B cell (primary cell): ENCODE data around the gene SLC9C1. TPM values are rescaled to one million over a fixed set of nuclear protein-coding genes. Genes with fewer than 3 reads are reported as not detected.

Source experiments
- ATAC-seq: fragments of 200-7000 bp; cut with Tn5 transposase; one replicate; pipeline ENCODE4 v1.10.0; 2021; ENCODE audit warnings: low read depth, mild to moderate bottlenecking, moderate number of reproducible peaks, moderate library complexity
- CTCF ChIA-PET: fragments of 350-600 bp; sonication (Branson Sonifier 250); formaldehyde crosslinking; loops from one replicate; lab custom pipeline; 2021; ENCODE audit warnings: antibody characterized with exemption, inconsistent platforms; lab: Charles Lee
- POLR2A ChIA-PET: fragments of 350-600 bp; sonication (Branson Sonifier 250); formaldehyde crosslinking; loops from one replicate; lab custom pipeline; 2021; ENCODE audit warnings: antibody characterized with exemption; lab: Charles Lee
- DNase-seq: peaks from one replicate; pipeline ENCODE4 v3.0.0; 2013
- H2AFZ ChIP-seq: 2 replicates; pipeline ENCODE4 v1.6.1; 2012; ENCODE audit warnings: mild to moderate bottlenecking, low read depth, low read length; ENCODE audit not compliant: insufficient read depth, poor library complexity, severe bottlenecking
- H3K27ac ChIP-seq, 2 donors: 1 replicate in 1 of 2; 2 replicates in 1 of 2; pipeline ENCODE4 v1.5.1; 2012 to 2013; ENCODE audit warnings: low read length in 2 of 2, mild to moderate bottlenecking in 2 of 2, moderate library complexity in 1 of 2
- H3K27me3 ChIP-seq, 4 experiments: fragments of 200-600 bp in 1 of 4; sonication (generic) in 1 of 4; replicated peaks in 1 of 4; 1 replicate in 2 of 4; 2 replicates in 2 of 4; pipeline versions ENCODE4 v1.6.1 to v1.7.0; 2013 to 2016; ENCODE audit warnings: low read length in 3 of 4, mild to moderate bottlenecking in 2 of 4, mixed read lengths in 1 of 4, moderate library complexity in 1 of 4; ENCODE audit not compliant: insufficient read depth in 4 of 4, control insufficient read depth in 3 of 4; ENCODE audit errors: control extremely low read depth in 1 of 4
- H3K36me3 ChIP-seq, 2 experiments: replicated peaks in 1 of 2; 1 replicate in 1 of 2; 2 replicates in 1 of 2; pipeline versions ENCODE4 v1.6.1 to v1.7.1; 2013; ENCODE audit warnings: low read length in 1 of 2; ENCODE audit not compliant: insufficient read depth in 2 of 2, control insufficient read depth in 1 of 2; ENCODE audit errors: control extremely low read depth in 1 of 2, extremely low read depth in 1 of 2
- H3K4me1 ChIP-seq, 2 donors: fragments of 200-600 bp in 1 of 2; sonication (generic) in 1 of 2; 1 replicate in 1 of 2; 2 replicates in 1 of 2; pipeline versions ENCODE4 v1.5.1 to v1.6.1; 2013 to 2017; ENCODE audit warnings: low read length in 2 of 2; ENCODE audit not compliant: control insufficient read depth in 2 of 2, insufficient read depth in 2 of 2
- H3K4me2 ChIP-seq: replicated peaks from 2 replicates; pipeline ENCODE3; 2012; ENCODE audit warnings: mild to moderate bottlenecking, low read depth, low read length; ENCODE audit not compliant: poor library complexity, severe bottlenecking
- H3K4me3 ChIP-seq, 5 experiments: fragments of 200-600 bp in 1 of 5; sonication (generic) in 1 of 5; 1 replicate in 3 of 5; 2 replicates in 2 of 5; pipeline versions ENCODE4 v1.5.1 to v1.7.0; 2011 to 2016; ENCODE audit warnings: low read length in 4 of 5, mild to moderate bottlenecking in 4 of 5, low read depth in 2 of 5, control low read depth in 1 of 5, moderate library complexity in 1 of 5; ENCODE audit not compliant: insufficient read depth in 1 of 5; ENCODE audit errors: control extremely low read depth in 1 of 5, extremely low read depth in 1 of 5
- H3K79me2 ChIP-seq: fragments of 200-600 bp; sonication (generic); one replicate; pipeline ENCODE4 v1.6.0; 2016; ENCODE audit warnings: low read length; ENCODE audit not compliant: control insufficient read depth, insufficient read depth
- H3K9ac ChIP-seq: fragments of 200-600 bp; sonication (generic); 2 replicates; pipeline ENCODE4 v1.6.1; 2017; ENCODE audit warnings: mild to moderate bottlenecking, low read length, moderate library complexity
- H3K9me3 ChIP-seq, 3 donors: one replicate each; pipeline versions ENCODE4 v1.6.1 to v1.7.1; 2013; ENCODE audit warnings: low read length in 2 of 3; ENCODE audit not compliant: control insufficient read depth in 2 of 3, insufficient read depth in 1 of 3; ENCODE audit errors: control extremely low read depth in 1 of 3
- H4K20me1 ChIP-seq: 2 replicates; pipeline ENCODE4 v1.6.0; 2012; ENCODE audit warnings: mild to moderate bottlenecking, low read length; ENCODE audit not compliant: insufficient read depth, control insufficient read depth, poor library complexity, severe bottlenecking
- H3K27ac Mint-ChIP-seq: one replicate; pipeline ENCODE4 v1.8.0; 2021; ENCODE audit warnings: mixed read lengths
- H3K27me3 Mint-ChIP-seq: one replicate; pipeline ENCODE4 v1.8.0; 2021; ENCODE audit warnings: mixed read lengths
- H3K4me1 Mint-ChIP-seq: one replicate; pipeline ENCODE4 v1.8.0; 2021; ENCODE audit warnings: mixed read lengths
- H3K4me3 Mint-ChIP-seq: one replicate; pipeline ENCODE4 v1.8.0; 2021; ENCODE audit warnings: mixed read lengths
- H3K9me3 Mint-ChIP-seq: one replicate; pipeline ENCODE4 v1.8.0; 2022; ENCODE audit warnings: mixed read lengths; ENCODE audit not compliant: insufficient read depth
- EZH2 ChIP-seq: IDR thresholded peaks from 2 replicates; pipeline ENCODE4 v1.6.1; 2012; ENCODE audit warnings: borderline replicate concordance, low read depth, mild to moderate bottlenecking, moderate library complexity, low read length; ENCODE audit not compliant: insufficient read depth, poor library complexity, severe bottlenecking
- WGBS: methylation state at CpG from one replicate; pipeline ENCODE4 v1.1.5; 2013; ENCODE audit warnings: missing lambda C conversion rate; ENCODE audit not compliant: insufficient coverage; 5-methylcytosine and 5-hydroxymethylcytosine counted together
- intact Hi-C: fragments of 100-400 bp; cut with micrococcal nuclease; formaldehyde crosslinking; loops from one replicate; pipeline ENCODE4 v1.10.0; 2022
- polyA plus RNA-seq: library from polyadenylated mRNA; depleted of rRNA; stranded (reverse); fragments of >200 nt; gene quantifications from 2 replicates; pipeline ENCODE4 v1.2.3, GENCODE V29; 2012
- total RNA-seq, 2 donors: library from RNA; stranded (reverse); fragments of 120-200 nt in 1 of 2; gene quantifications; 1 replicate in 1 of 2; 2 replicates in 1 of 2; pipeline versions ENCODE4 v1.2.3 to v1.2.4, GENCODE V29; 2013 to 2022
- TF ChIP-seq, protein P1 (sequence below): fragments of 200-600 bp; IDR thresholded peaks from one replicate; pipeline ENCODE4 v1.8.0; 2022; ENCODE audit warnings: antibody characterized with exemption, mild to moderate bottlenecking

Gene SLC9C1
- total and polyA plus RNA-seq, 2 donors (not counting 1 experiment from before 2014, with no cell fraction given) = 0.07 to 0.49 TPM

GRCh38 chr3:112133626-112134334 is 160.2 kb downstream of the SLC9C1 start:
- Histone ChIP-seq H3K4me1 (peaks cover 73 to 80% of the 10 kb centered on the region in 2 donors), H3K9ac (peak overlapping the region; percentile 69), H3K27me3 (no peaks in the 10 kb centered on the region), H3K79me2 (peaks cover 15% of the 10 kb centered on the region), H3K9me3 (no peaks in the 10 kb centered on the region), H2AFZ (peak overlapping the region; percentile 40), H4K20me1 (no peaks in the 10 kb centered on the region), H3K27ac (peak overlapping the region; percentile 66 to 90), H3K36me3 (no peaks in the 10 kb centered on the region), H3K4me2 (peak overlapping the region; percentile 78), H3K4me3 (peak overlapping the region in 2 of 5 experiments; percentile 10 to 66)
- Mint-ChIP-seq H3K4me3 (peak overlapping the region; percentile 92), H3K27me3 (no peaks in the 10 kb centered on the region), H3K9me3 (no peaks in the 10 kb centered on the region), H3K27ac (peak overlapping the region; percentile 96), H3K4me1 (peaks cover 83% of the 10 kb centered on the region)
- ChIA-PET CTCF (interaction anchor here (1.7 to 2.5 kb wide), 4 partner anchors 14 to 397 kb away, joined by 5 to 15 read pairs (median 8); partner anchors contain the start of gene SLC9C1), POLR2A (no interaction called here)
- DNase-seq (no peak), ATAC-seq (no peak)
- 72% methylated on average over 2 of the region's 5 CpGs for WGBS
- intact Hi-C loops = loop anchor here (1.0 to 5.0 kb wide), 3 partner anchors 15 to 859 kb away; partner anchors contain the start of gene GTPBP8
- TF ChIP-seq, protein P1, sequence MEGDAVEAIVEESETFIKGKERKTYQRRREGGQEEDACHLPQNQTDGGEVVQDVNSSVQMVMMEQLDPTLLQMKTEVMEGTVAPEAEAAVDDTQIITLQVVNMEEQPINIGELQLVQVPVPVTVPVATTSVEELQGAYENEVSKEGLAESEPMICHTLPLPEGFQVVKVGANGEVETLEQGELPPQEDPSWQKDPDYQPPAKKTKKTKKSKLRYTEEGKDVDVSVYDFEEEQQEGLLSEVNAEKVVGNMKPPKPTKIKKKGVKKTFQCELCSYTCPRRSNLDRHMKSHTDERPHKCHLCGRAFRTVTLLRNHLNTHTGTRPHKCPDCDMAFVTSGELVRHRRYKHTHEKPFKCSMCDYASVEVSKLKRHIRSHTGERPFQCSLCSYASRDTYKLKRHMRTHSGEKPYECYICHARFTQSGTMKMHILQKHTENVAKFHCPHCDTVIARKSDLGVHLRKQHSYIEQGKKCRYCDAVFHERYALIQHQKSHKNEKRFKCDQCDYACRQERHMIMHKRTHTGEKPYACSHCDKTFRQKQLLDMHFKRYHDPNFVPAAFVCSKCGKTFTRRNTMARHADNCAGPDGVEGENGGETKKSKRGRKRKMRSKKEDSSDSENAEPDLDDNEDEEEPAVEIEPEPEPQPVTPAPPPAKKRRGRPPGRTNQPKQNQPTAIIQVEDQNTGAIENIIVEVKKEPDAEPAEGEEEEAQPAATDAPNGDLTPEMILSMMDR = no peak
- TF ChIP-seq EZH2 = no peak

- WGBS = 0% methylated on average over 3 of the region's 5 CpGs
- Mint-ChIP-seq H3K9me3 (no peaks in the 10 kb centered on the region), H3K4me3 (peak within 1 kb of the TSS; percentile 92), H3K27me3 (no peaks in the 10 kb centered on the region), H3K27ac (peak within 1 kb of the TSS; percentile 96), H3K4me1 (peaks cover 89% of the 10 kb centered on the region)
- Histone ChIP-seq H4K20me1 (no peaks in the 10 kb centered on the region), H3K27me3 (no peaks in the 10 kb centered on the region), H3K79me2 (peaks cover 15% of the 10 kb centered on the region), H3K4me2 (peak within 1 kb of the TSS; percentile 78), H3K27ac (peak within 1 kb of the TSS; percentile 66 to 90), H3K9me3 (no peaks in the 10 kb centered on the region), H3K4me3 (peak within 1 kb of the TSS; percentile 32 to 81 (median 59)), H2AFZ (peak within 1 kb of the TSS; percentile 40), H3K36me3 (no peaks in the 10 kb centered on the region), H3K9ac (peak within 1 kb of the TSS; percentile 69), H3K4me1 (peaks cover 80 to 85% of the 10 kb centered on the region in 2 donors)
- DNase-seq (peak; percentile 91), ATAC-seq (peak; percentile 75)
- TF ChIP-seq EZH2 = no peak
- TF ChIP-seq, protein P1 = no peak
- intact Hi-C loops = loop anchor here (1.0 to 5.0 kb wide), 3 partner anchors 15 to 859 kb away; partner anchors contain the start of gene GTPBP8
- ChIA-PET CTCF (interaction anchor here (0.8 to 2.5 kb wide), 5 partner anchors 14 to 161 kb away, joined by 3 to 15 read pairs (median 6); partner anchors contain the start of gene SLC9C1), POLR2A (no interaction called here)
Measured at GRCh38 chr3:112132975-112133448, 161.0 kb downstream of the SLC9C1 start, which contains the start of gene GCSAM. TSS of gene GCSAM (minus strand) at chr3:112133248. CDS start at chr3:112133120, 128 bp downstream.
